Measurements from ENCODE around the gene RPE.

Gene RPE

DNA sequence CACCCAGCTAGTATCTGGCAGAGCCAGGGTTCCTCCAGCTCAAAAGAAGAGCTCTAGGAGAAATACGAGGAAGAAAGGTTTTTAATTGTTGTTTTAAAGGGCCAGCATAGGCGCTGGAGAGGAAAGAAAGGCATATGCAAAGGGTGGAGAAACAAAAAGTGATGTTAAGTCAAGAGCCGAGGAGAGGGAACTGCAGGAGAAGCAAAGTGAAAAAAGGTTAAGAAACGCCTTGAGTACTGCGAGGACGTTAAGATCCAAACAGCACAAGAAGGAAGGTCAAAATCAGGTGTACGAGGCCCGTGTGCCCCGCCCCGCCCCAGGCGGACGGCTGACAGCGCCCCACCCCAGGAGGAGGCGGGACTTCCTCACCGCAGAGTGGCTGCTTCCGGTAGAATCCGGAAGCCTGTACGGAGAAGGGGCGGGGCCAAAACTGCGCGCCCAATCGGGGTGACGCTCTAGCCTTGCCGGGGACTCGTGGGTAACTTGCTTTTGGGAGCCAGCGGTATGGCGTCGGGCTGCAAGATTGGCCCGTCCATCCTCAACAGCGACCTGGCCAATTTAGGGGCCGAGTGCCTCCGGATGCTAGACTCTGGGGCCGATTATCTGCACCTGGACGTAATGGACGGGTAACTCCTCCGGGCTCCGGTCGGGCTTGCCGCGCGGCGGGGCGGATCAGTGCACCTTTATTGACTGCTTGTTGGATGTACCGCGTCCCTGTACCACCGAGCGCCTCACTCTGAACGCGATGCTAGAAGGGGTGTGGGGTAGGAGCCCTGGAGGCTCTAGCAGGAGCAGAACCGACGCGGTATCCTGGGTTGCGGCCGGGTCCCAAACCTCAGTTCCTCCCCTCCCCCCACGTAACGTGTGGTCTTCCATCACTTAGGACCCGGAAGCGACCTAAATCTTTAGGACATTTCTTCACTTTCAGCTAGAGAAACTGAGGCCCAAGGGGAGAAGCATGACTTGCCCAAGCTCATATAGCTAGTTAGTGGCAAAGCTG is at the start of gene RPE:
TSS of gene RPE (plus strand) at position 481 of the 1,000 bp plus-strand sequence. CDS start at position 505, 24 bp downstream.
- DNase-seq = peak; percentile 95

GRCh38 chr2:209956271-209956670 is 46.2 kb upstream of the RPE start:
- DNase-seq = no peak

DNA sequence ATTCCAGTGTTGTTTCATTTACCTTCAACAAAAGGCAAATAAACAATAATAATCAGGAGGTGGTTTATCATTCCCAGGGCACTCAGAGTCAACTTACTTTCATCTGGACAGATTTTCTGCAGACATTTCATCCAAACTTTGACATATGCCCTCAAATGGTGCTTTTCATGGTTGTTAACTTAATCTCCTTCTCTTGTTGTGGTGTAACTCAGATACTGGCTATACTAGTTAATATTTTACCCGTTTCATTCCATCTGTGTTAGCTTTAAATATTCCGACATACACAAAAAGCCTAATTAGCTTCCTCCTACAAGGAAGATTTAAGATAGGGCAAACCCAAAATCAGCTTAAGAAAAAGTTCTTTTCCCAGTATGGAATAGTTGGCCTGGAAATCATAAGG is 44.4 kb upstream of the RPE start:
- no peak for DNase-seq

GRCh38 chr2:209960045-209960444 is 42.4 kb upstream of the RPE start:
- no peak for DNase-seq

DNA sequence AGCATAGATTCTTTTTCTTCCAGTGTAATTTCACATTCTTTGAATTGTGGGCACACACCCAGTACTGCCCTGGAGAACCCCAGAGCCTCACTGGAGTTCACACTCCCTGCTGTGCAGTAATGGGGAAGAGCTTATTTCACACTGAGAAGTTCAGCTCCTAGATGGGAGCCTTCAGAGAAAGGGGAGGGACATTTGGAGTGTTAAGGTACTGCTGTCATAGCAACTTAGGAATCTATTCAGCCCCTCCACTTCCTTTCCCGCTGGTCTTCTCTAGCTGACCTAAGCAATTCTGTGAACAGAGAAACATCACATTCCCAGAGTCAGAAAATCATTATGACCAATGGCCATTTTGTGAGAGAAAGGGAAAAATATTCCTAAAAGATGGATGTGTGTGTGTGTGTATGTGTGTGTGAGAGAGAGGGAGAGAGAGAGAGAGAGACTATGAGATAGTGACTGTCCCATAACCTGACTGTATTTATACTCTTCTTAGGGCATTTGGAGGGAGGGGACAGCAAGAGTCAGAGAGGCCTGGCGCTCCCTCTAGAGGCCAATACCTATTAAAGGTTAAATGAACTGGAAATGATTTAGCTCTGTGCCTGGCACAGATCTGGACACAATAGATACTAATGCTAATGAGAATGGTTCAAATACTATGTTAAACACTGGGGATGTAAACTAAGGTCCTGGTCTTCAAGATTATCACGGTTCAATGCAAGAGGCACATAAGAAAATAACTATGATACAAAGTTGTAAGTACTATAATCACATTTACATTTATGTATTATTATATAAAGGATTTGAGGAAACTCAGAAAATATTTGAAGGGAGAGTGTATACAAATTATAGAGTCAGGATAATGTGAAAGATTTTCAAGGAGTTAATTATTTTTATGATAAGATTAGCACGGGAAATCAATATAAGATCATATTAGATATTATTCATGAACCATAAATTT is 41.5 kb upstream of the RPE start:
- DNase-seq = no peak

DNA sequence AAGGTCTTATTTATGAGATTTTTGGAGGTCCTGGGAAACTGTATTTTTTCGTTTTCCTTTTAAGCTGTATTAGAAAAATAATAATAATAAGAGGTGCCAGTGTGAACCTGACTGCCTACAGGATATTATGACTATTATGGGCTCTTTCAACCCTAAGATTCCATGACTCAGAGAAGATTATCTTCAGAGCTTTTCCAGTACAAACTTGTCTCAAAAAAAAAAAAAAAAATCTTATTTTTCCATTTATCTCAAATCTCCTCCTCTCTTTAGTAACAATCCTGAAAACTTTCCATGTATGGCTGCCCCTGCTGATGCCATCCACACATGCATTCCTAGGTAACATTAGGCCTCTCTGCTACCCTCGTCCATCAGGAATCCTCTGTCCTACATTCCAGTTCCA is 36.7 kb upstream of the RPE start:
- no peak for DNase-seq

GRCh38 chr2:209969692-209970091 is 32.7 kb upstream of the RPE start:
- DNase-seq = no peak

- no peak for DNase-seq
Observed at GRCh38 chr2:209970271-209970670, 32.2 kb upstream of the RPE start.

GRCh38 chr2:209970711-209971110 is 31.7 kb upstream of the RPE start:
- DNase-seq = no peak

DNA sequence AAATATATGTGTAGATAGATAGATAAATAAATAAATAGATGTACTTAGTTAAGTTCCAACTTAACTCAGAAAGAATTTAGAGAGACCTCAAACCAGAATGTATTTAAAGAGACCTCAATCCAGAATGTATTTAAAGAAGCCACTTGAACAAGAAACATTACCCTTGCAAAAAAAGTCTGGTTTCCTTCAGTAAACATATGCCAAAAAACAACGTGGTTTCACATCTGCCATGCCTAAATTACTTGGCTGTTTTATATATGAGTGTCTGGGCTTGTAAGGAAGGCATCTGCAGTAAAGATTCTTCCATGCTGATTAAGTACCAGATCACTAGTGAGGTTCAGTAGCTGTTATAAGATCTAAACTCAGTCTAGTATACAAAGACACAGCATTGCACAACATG is 29.1 kb upstream of the RPE start:
- no peak for DNase-seq

- no peak for DNase-seq
Observed at GRCh38 chr2:209974576-209974975, 27.9 kb upstream of the RPE start.

- DNase-seq = no peak
Observed at GRCh38 chr2:209976698-209977385, 25.6 kb upstream of the RPE start.

- DNase-seq = no peak
Observed at GRCh38 chr2:209977386-209978239, 24.8 kb upstream of the RPE start.

GRCh38 chr2:209984291-209984690 is 18.1 kb upstream of the RPE start:
- DNase-seq = no peak

DNA sequence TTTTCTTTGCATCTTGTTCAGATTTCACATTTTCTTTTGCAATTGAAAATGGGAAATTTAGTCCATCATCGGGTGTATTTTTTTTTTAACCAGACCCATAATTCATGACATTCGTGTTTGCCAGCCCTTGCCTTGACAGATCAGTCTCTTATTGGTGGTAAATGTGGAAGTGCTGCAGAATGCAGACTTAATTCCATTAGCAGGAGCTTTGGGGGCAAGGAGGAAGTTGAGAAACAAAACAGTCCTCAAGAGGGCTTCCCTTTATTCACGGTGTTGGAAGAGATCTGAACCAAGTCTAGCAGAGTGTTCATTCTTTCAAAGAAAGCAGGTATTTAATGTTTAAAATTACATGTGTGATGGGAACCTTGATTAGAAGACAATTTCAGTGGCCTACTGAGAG is 16.6 kb upstream of the RPE start:
- DNase-seq = no peak

GRCh38 chr2:209986415-209986814 is 16.0 kb upstream of the RPE start:
- no peak for DNase-seq

GRCh38 chr2:209988010-209988409 is 14.4 kb upstream of the RPE start:
- DNase-seq = no peak

DNA sequence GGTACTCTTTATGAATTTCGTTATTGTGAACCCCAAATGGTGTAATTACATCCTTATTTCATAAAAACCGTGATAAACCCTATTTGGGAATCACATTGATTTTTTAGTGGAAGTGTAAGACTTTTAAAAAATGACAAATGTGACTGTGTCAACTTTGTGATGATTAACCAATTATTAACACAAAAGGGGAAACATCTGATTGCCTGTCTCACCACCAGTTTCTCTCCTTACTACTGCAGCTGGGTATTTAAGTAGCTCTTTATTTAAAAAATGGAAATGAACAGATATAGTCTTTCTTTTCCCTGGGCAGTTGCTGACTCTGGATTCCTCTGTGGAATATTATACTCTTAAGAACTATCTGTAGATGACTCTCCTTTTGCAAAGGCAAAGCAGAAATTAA is 11.6 kb upstream of the RPE start:
- no peak for DNase-seq

DNA sequence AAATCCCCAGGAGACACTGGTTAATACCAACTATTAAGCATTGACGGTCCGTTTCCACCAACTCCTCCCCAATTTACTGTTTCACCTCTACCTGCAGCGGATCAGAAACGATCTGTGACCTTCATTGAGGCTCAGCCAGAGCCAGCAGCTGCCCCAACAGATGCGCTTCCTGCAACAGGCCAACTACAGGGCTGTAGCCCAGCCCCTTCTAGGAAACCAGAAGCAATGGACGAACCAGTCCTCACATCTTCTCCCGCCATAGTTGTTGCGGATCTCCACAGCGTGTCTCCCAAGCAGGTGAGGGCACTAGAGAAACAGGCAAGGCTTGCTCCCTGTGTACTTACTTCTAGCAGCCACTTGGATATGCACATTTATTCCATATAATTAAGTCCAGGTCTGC is 8.5 kb upstream of the RPE start:
- DNase-seq = no peak

DNA sequence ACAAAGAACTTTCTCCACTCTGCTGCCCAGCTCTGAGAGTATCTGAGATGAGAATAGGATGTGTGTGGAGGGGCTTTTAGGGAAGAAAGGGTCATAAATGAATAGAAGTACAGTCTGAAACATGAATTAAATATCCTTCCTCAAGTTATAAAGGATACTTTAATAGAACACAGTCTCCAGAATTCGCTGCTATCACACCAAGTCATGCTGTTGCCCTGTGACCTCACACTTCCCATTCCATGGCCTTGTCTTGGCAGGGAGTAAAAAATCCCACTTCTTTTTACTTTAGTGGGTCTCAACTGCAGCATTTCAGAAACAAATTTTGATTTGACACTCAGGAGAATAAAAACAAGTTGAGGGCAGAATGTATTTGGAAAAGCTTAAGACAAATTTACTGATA is 3.8 kb upstream of the RPE start:
- DNase-seq = no peak

- DNase-seq = no peak
Observed at GRCh38 chr2:210000464-210001324, 1.7 kb upstream of the RPE start.

All from CD4-positive, alpha-beta T cell treated with Interferon gamma for 1 hour (primary cell).